NCI-H345 (cell line): ENCODE measurements around the gene MIS18A.
"Not testable (repeated sequence)": the region's sequence is repeated elsewhere in the genome, so short reads cannot be mapped to it uniquely, and the experiment has no call there.

Experiments used
- DNase-seq: peaks from one replicate; lab custom pipeline; 2025; lab: John Stamatoyannopoulos, UW

Gene MIS18A, protein sequence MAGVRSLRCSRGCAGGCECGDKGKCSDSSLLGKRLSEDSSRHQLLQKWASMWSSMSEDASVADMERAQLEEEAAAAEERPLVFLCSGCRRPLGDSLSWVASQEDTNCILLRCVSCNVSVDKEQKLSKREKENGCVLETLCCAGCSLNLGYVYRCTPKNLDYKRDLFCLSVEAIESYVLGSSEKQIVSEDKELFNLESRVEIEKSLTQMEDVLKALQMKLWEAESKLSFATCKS

DNA sequence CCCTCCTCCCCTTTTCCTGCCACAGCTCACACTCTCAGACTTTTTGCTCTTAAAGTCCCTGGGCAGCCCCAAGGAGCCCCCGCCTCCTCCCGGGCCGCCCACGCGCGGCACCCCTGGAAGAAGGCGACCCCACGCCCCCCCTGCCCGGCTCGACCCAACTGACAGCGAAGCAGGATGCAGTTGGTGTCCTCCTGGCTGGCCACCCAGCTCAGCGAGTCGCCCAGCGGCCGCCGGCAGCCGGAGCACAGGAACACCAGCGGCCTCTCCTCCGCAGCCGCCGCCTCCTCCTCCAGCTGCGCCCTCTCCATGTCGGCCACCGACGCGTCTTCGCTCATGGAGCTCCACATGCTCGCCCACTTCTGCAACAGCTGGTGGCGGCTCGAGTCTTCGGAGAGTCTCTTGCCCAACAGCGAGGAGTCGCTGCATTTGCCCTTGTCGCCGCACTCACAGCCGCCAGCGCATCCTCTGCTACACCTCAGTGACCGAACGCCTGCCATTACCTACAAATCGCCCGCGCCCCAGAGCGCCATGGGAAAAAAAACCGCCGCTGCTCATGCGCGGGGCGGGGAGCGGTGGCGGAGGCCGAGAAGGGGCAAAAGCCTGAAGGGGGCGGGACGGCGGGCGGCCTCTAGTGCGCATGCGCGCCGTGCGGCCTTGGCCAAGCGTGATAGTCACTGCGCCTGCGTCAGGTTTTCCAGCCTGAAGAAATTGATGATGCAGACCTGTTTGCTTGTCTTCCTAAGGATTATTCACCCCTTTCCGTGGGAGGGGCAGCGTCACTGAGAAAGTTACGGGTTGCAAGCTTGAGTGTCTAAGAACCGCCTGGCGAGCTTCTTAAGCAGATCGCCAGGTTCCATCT lies at the start of gene MIS18A:
MIS18A (minus strand) TSS at position 532 of the 859 bp plus-strand sequence; CDS start at position 497, 35 bp downstream.
- peak; percentile 98 for DNase-seq

- no peak for DNase-seq
Observed at GRCh38 chr21:32328595-32328994, 49.7 kb upstream of the MIS18A start.

DNA sequence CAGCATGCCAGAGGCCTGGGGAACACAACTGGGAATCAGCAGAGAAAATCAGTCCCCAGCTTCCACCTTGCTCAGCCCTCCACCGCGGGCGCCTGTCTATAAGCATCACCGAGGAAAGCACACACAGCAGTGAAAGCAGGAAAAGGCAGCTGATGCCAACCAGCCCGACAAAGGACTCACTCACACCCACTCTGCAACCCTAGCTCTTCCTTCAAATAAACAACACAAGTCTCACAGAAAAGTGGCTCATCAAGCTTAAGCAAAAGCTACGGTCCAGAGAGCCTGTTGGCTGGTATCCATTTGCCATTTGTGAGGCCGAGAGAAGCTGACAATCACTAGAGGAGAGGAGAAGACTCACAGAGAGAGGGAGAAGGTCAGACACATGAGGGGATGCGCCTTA lies 46.9 kb upstream of the MIS18A start:
- no peak for DNase-seq

GRCh38 chr21:32322676-32323075 lies 43.8 kb upstream of the MIS18A start:
- DNase-seq, result no peak

GRCh38 chr21:32322103-32322502 lies 43.3 kb upstream of the MIS18A start:
- no peak for DNase-seq

GRCh38 chr21:32321480-32321879 lies 42.6 kb upstream of the MIS18A start:
- DNase-seq, result no peak

- no peak for DNase-seq
Observed at GRCh38 chr21:32320726-32321125, 41.9 kb upstream of the MIS18A start.

GRCh38 chr21:32320059-32320458 lies 41.2 kb upstream of the MIS18A start:
- no peak for DNase-seq

DNA sequence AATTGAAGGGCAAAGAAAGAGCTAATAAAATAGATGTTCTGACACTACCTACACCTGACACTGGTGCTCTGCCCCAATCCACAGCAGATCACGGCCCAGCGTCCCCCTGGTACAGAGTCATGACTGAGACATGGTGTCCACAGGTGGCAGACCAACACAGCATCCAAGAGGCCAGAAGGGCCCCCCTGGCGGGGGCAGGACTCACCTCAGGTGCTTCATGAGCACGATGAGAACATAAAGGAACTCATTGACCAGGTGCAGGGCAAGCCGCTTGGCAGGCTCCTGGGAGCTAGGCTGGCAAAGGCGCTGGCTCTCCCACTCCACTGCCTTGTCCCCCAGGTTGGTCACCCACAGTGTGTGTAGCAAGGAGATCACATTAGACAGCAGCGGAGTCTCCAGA lies 40.2 kb upstream of the MIS18A start:
- DNase-seq, result no peak

DNA sequence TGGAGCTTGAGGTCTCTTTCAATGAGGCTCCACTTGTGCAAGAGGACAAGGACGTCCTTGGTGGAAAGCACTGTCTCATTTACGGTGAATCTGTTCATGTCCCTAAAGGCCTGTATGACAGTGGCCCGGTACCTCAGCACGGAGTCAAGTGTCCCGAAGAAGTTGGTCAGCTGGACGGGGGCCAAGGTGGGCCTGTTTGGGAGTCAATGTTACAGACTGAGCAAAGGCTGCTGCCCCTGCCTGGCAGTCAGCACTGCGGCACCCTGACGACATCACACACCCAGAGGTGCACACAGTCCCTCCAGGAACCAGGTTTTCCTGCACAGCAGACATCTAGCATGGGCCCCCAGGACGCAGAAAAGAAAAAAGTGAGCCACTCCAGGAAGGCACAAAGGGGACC lies 38.9 kb upstream of the MIS18A start:
- no peak for DNase-seq

- DNase-seq, result no peak
Observed at GRCh38 chr21:32316361-32317215, 37.7 kb upstream of the MIS18A start.

- no peak for DNase-seq
Observed at GRCh38 chr21:32315511-32316281, 36.8 kb upstream of the MIS18A start.

- DNase-seq, result no peak
Observed at GRCh38 chr21:32314806-32315205, 36.0 kb upstream of the MIS18A start.

- DNase-seq, result no peak
Observed at GRCh38 chr21:32312976-32313375, 34.1 kb upstream of the MIS18A start.

DNA sequence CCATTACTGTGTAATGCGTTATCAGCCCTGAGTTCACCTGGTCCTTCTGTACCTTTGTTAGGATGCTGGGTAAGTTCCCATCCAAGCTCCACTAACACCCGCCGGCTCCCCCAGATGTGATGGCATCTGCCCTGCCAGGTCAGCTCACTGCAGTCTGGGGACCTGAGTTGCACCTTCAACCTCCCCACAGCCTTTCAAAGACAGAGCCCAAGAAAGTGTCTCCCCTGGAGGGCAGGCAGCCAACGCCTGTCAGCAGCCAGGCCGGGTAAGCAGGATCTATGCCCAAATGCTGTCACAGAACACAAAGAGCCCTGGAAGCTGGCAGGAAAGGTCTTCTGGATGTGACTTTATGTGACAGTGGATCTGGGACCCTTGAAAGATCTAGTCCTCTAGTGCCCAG lies 33.5 kb upstream of the MIS18A start:
- DNase-seq, result no peak

DNA sequence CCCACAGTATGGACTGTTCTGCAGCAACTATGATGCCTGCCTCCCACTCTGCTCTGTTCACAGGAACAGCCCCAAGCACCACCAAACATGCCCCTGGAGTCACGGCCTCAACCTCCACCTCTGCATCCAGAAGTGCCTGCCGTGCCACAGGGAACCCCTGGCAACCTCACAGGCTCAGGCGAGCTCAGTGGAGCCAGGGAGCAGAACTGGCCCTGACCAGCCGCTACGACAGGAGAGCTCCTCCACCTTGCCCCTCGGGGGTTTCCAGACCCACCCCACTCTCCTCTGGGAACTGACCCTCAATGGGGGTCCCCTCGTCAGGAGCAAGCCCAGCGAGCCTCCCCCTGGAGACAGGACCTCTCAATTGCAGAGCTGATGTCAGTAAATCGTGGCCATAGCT lies 32.8 kb upstream of the MIS18A start:
- DNase-seq, result no peak

DNA sequence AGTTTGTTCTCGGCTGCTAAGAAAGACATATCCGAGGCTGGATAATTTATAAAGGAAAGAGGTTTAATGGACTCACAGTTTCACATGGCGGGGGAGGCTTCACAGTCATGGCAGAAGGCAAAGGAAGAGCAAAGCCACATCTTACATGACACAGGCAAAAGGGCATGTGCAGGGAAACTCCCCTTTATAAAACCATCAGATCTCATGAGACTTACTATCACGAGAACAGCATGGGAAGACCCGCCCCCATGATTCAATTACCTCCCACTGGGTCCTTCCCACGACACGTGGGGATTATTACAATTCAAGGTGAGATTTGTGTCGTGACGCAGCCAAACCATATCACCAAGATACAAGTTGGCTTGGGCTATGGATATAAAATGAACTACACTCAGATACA lies 32.1 kb upstream of the MIS18A start:
- not testable (repeated sequence) for DNase-seq

- DNase-seq, result no peak
Observed at GRCh38 chr21:32309906-32310460, 31.1 kb upstream of the MIS18A start.

DNA sequence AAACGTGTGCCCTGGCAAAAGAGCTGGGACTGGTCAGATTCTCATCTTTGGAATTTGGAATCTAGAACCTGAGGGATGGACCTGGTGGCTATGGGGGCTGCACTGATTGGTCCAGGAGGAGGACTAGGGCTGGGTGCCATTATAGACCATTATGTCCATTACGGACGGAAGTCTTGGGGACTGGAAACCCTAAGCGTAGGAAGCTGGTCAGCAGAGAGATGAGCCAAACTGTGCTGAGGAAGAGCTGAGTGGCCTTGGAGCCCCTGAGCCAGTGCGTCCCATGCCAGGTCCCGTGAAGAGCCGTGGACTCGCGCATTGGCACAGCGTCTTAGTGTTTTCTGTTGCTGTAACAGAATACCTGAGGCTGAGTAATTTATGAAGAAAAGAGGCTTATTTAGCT lies 29.8 kb upstream of the MIS18A start:
- no peak for DNase-seq

DNA sequence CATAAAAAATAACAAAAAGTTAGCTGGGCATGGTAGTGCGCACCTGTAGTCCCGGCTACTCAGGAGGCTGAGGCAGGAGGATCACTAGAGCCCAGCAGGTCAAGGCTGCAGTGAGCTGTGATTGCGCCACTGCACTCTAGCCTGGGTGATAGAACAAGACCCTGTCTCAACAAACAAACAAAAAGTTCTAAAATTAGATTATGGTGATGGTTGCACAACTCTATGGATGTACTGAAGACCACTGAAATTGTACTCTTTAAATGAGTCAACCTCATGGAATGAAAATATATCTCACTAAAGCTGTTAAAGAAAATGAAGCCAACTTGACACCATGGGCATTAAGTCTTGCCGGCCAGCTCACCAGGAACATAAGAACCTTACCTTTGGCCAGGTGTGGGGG lies 28.9 kb upstream of the MIS18A start:
- DNase-seq, result no peak

DNA sequence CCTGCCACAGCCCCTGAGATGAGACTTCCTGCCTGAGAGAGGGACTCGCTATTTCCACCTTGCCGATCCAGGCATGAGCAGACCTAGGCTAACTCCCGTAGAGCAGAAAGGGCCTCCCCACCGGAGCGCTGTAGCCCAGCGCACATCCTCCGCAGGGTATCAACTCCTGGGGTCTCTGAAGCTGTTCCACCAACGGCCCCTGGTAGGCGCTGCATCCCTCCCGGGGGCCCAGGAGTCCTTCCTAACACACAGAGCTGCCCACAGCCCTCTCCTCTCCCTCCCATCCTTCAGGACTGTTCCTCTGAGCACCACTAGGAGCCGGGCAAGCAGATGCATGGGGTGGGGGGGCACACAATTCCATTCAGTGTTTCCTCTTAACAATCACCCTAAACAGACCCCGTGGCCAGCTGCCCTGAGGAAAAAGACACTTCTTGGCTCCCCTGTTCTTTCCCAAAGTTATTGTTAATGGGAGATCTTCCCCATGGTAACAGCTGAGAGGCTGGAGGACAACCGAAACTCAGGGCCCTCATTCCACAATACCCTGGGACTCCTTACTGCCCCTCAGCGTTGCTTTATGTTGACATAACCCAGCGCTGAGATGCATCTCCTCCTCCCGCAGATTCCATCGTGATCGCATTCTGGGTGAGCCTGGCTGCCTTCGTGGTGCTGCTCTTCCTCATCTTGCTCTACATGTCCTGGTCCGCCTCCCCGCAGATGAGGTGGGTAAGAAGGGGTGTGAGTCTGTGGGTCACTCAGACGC lies 27.4 kb upstream of the MIS18A start:
- DNase-seq, result no peak
